ENCODE results near the gene THBS2.

The THBS2 gene

GRCh38 chr6:169190970-169191369 is 62.7 kb downstream of the THBS2 start:
- DNase-seq (ENCODE audit: extremely low spot score): no peak
- TF ChIP-seq ARNT (IDR thresholded peaks at IDR 0.05) (no peak), FOXM1 (IDR thresholded peaks at IDR 0.05; ENCODE audit: borderline replicate concordance) (no peak), HDGF (IDR thresholded peaks at IDR 0.05; ENCODE audit: borderline replicate concordance) (no peak), FOXA1 (IDR thresholded peaks at IDR 0.05) (no peak), NFRKB (IDR thresholded peaks at IDR 0.05) (no peak), SP1 (IDR thresholded peaks at IDR 0.05) (no peak), ELF4 (IDR thresholded peaks at IDR 0.05) (no peak), ZNF384 (IDR thresholded peaks at IDR 0.05) (no peak), TARDBP (IDR thresholded peaks at IDR 0.05) (no peak), BHLHE40 (IDR thresholded peaks at IDR 0.05; ENCODE audit: borderline replicate concordance) (no peak), LEF1 (IDR thresholded peaks at IDR 0.05; ENCODE audit: borderline replicate concordance) (no peak), FOXK2 (IDR thresholded peaks at IDR 0.05) (no peak), SUZ12 (IDR thresholded peaks at IDR 0.05) (no peak), L3MBTL2 (conservative IDR thresholded peaks at IDR 0.05) (no peak), CTBP1 (IDR thresholded peaks at IDR 0.05; ENCODE audit: borderline replicate concordance) (no peak)
- TF ChIP-seq, protein P1, sequence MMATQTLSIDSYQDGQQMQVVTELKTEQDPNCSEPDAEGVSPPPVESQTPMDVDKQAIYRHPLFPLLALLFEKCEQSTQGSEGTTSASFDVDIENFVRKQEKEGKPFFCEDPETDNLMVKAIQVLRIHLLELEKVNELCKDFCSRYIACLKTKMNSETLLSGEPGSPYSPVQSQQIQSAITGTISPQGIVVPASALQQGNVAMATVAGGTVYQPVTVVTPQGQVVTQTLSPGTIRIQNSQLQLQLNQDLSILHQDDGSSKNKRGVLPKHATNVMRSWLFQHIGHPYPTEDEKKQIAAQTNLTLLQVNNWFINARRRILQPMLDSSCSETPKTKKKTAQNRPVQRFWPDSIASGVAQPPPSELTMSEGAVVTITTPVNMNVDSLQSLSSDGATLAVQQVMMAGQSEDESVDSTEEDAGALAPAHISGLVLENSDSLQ (IDR thresholded peaks at IDR 0.05): no peak
- ChIA-PET POLR2A (no interaction called here), CTCF (no interaction called here)

DNA sequence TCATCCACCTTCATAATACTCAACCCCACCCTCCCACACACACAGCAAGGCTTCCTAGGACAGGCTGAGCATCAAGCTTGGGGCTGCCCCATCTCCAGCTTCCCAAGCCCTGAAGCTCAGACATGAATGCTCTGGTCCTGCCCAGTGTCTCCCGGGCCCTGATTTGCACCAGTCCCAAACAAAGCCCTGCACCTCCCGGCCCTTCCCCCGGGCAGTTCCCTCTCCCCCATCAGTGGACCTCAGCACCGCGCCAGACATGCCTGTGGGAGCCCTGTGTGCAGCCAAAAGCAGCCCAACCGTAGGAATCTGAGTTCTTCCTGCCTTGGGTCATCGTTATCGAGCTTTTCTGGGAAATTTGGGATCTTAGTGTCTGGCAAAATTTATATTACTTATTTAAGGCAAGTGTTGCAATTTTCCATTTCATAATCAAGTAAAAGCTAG is 63.5 kb downstream of the THBS2 start:
- no peak for TF ChIP-seq LEF1 (IDR thresholded peaks at IDR 0.05; ENCODE audit: borderline replicate concordance)
- no peak for TF ChIP-seq TARDBP (IDR thresholded peaks at IDR 0.05)
- no peak for TF ChIP-seq FOXK2 (IDR thresholded peaks at IDR 0.05)
- DNase-seq (ENCODE audit: extremely low spot score): no peak
- ChIA-PET POLR2A (no interaction called here), CTCF (no interaction called here)

- POLR2A ChIA-PET: no interaction called here
- TF ChIP-seq FOXM1 (IDR thresholded peaks at IDR 0.05; ENCODE audit: borderline replicate concordance) (no peak), SP1 (IDR thresholded peaks at IDR 0.05) (no peak), L3MBTL2 (conservative IDR thresholded peaks at IDR 0.05) (no peak), LEF1 (IDR thresholded peaks at IDR 0.05; ENCODE audit: borderline replicate concordance) (no peak), FOXK2 (IDR thresholded peaks at IDR 0.05) (no peak), NFRKB (IDR thresholded peaks at IDR 0.05) (no peak)
- TF ChIP-seq, protein P1 (IDR thresholded peaks at IDR 0.05): no peak
- DNase-seq (ENCODE audit: extremely low spot score): no peak
Observed at GRCh38 chr6:169189686-169190085, 64.0 kb downstream of the THBS2 start.

GRCh38 chr6:169189182-169189581 is 64.5 kb downstream of the THBS2 start:
- POLR2A ChIA-PET: no interaction called here
- CTCF ChIA-PET: no interaction called here
- TF ChIP-seq CTBP1 (IDR thresholded peaks at IDR 0.05; ENCODE audit: borderline replicate concordance) (no peak), BHLHE40 (IDR thresholded peaks at IDR 0.05; ENCODE audit: borderline replicate concordance) (no peak), LEF1 (IDR thresholded peaks at IDR 0.05; ENCODE audit: borderline replicate concordance) (no peak)
- DNase-seq (ENCODE audit: extremely low spot score): no peak

More at GRCh38 chr6:169189686-169190085, 64.0 kb downstream of the THBS2 start:
- CTCF ChIA-PET: no interaction called here

- ChIA-PET POLR2A (no interaction called here), CTCF (no interaction called here)
- DNase-seq (ENCODE audit: extremely low spot score): no peak
- TF ChIP-seq L3MBTL2 (conservative IDR thresholded peaks at IDR 0.05): no peak
- no peak for TF ChIP-seq TARDBP (IDR thresholded peaks at IDR 0.05)
- no peak for TF ChIP-seq NFRKB (IDR thresholded peaks at IDR 0.05)
- TF ChIP-seq LEF1 (IDR thresholded peaks at IDR 0.05; ENCODE audit: borderline replicate concordance): no peak
- no peak for TF ChIP-seq FOXM1 (IDR thresholded peaks at IDR 0.05; ENCODE audit: borderline replicate concordance)
- TF ChIP-seq ZNF384 (IDR thresholded peaks at IDR 0.05): no peak
- no peak for TF ChIP-seq FOXA1 (IDR thresholded peaks at IDR 0.05)
- no peak for TF ChIP-seq CTBP1 (IDR thresholded peaks at IDR 0.05; ENCODE audit: borderline replicate concordance)
- no peak for TF ChIP-seq ARNT (IDR thresholded peaks at IDR 0.05)
- TF ChIP-seq, protein P1 (IDR thresholded peaks at IDR 0.05): no peak
- no peak for TF ChIP-seq HDGF (IDR thresholded peaks at IDR 0.05; ENCODE audit: borderline replicate concordance)
Observed at GRCh38 chr6:169188475-169188874, 65.2 kb downstream of the THBS2 start.

GRCh38 chr6:169188051-169188470 is 65.6 kb downstream of the THBS2 start:
- no peak for DNase-seq (ENCODE audit: extremely low spot score)
- no peak for TF ChIP-seq BHLHE40 (IDR thresholded peaks at IDR 0.05; ENCODE audit: borderline replicate concordance)
- TF ChIP-seq SP1 (IDR thresholded peaks at IDR 0.05): no peak
- ChIA-PET POLR2A (no interaction called here), CTCF (no interaction called here)

GRCh38 chr6:169186496-169187169 is 67.0 kb downstream of the THBS2 start:
- TF ChIP-seq ELF4 (IDR thresholded peaks at IDR 0.05) (no peak), FOXM1 (IDR thresholded peaks at IDR 0.05; ENCODE audit: borderline replicate concordance) (no peak), TARDBP (IDR thresholded peaks at IDR 0.05) (no peak), L3MBTL2 (conservative IDR thresholded peaks at IDR 0.05) (no peak), ARNT (IDR thresholded peaks at IDR 0.05) (no peak), LEF1 (IDR thresholded peaks at IDR 0.05; ENCODE audit: borderline replicate concordance) (no peak), SP1 (IDR thresholded peaks at IDR 0.05) (no peak), ZNF384 (IDR thresholded peaks at IDR 0.05) (no peak), BHLHE40 (IDR thresholded peaks at IDR 0.05; ENCODE audit: borderline replicate concordance) (no peak), FOXA1 (IDR thresholded peaks at IDR 0.05) (no peak), HDGF (IDR thresholded peaks at IDR 0.05; ENCODE audit: borderline replicate concordance) (no peak), SUZ12 (IDR thresholded peaks at IDR 0.05) (no peak), NFRKB (IDR thresholded peaks at IDR 0.05) (no peak), FOXK2 (IDR thresholded peaks at IDR 0.05) (no peak), CTBP1 (IDR thresholded peaks at IDR 0.05; ENCODE audit: borderline replicate concordance) (no peak)
- TF ChIP-seq, protein P1 (IDR thresholded peaks at IDR 0.05): no peak
- DNase-seq (ENCODE audit: extremely low spot score): no peak
- CTCF ChIA-PET: interaction anchor here (1.4 kb wide), 1 partner anchor 230 kb away, joined by 3 read pairs; no protein-coding TSS in a partner anchor
- POLR2A ChIA-PET: no interaction called here

All from HEK293T (cell line).